Lower leg skin (tissue), 3 donors: Measurements from ENCODE around the gene CCDC149.

Experiments
- CTCF ChIP-seq, 3 donors: fragments of 450-650 bp; IDR thresholded peaks; one replicate each; pipeline ENCODE4 v1.5.1; 2016; ENCODE audit warnings: antibody characterized with exemption in 3 of 3, mild to moderate bottlenecking in 3 of 3, moderate library complexity in 2 of 3
- POLR2A ChIP-seq, 2 donors: fragments of 450-650 bp; IDR thresholded peaks; one replicate each; pipeline ENCODE4 v1.6.1; 2016 to 2017; ENCODE audit warnings: antibody characterized with exemption in 2 of 2, mild to moderate bottlenecking in 1 of 2, moderate library complexity in 1 of 2

GRCh38 chr4:24800325-24800895 is 112.4 kb downstream of the CCDC149 start:
- TF ChIP-seq CTCF (IDR thresholded peaks at IDR 0.05) = no peak
- TF ChIP-seq POLR2A (IDR thresholded peaks at IDR 0.05) = no peak
